H1 (cell line): ENCODE measurements around the gene ROBO4. TPM values are rescaled to one million over a fixed set of nuclear protein-coding genes. Genes with fewer than 3 reads are reported as not detected.

Experiments
- CTCF ChIA-PET: fragments of 300-600 bp; sonication (Branson Sonifier 250); formaldehyde crosslinking; loops from one replicate; lab custom pipeline; 2021; ENCODE audit not compliant: partially characterized antibody; lab: Charles Lee
- POLR2A ChIA-PET: fragments of 300-600 bp; sonication (Branson Sonifier 250); formaldehyde crosslinking; loops from one replicate; lab custom pipeline; 2021; ENCODE audit warnings: inconsistent platforms; ENCODE audit not compliant: partially characterized antibody; lab: Charles Lee
- DNase-seq, 2 experiments: peaks; one replicate each; pipeline versions ENCODE4 v3.0.0 to v3.0.0-alpha.2; 2010 to 2022; ENCODE audit warnings: low spot score in 2 of 2, low read depth in 1 of 2, mixed read lengths in 1 of 2
- FAIRE-seq: peaks from 2 replicates; lab custom pipeline; 2011; peaks lifted over from hg19 to GRCh38; lab: Jason Lieb, UNC
- H2AFZ ChIP-seq: 2 replicates; pipeline ENCODE4 v1.8.1; 2012; ENCODE audit warnings: low read length, inconsistent platforms
- H2AK5ac ChIP-seq: 2 replicates; pipeline ENCODE4 v1.6.1; 2013; ENCODE audit warnings: low read depth, low read length
- H2BK120ac ChIP-seq: replicated peaks from 2 replicates; pipeline ENCODE3; 2013; ENCODE audit warnings: low read depth, low read length, inconsistent platforms
- H2BK12ac ChIP-seq: 2 replicates; pipeline ENCODE4 v1.6.1; 2013; ENCODE audit warnings: low read depth, low read length
- H2BK15ac ChIP-seq: 2 replicates; pipeline ENCODE4 v1.6.1; 2013; ENCODE audit warnings: low read length
- H2BK20ac ChIP-seq: 2 replicates; pipeline ENCODE4 v1.6.1; 2013; ENCODE audit warnings: low read length
- H2BK5ac ChIP-seq: 2 replicates; pipeline ENCODE4 v1.6.1; 2013; ENCODE audit warnings: low read depth, low read length
- H3K14ac ChIP-seq: 2 replicates; pipeline ENCODE4 v1.6.1; 2013; ENCODE audit warnings: inconsistent platforms; ENCODE audit not compliant: insufficient read length
- H3K18ac ChIP-seq: 2 replicates; pipeline ENCODE4 v1.6.1; 2013; ENCODE audit warnings: low read length; ENCODE audit errors: extremely low read depth
- H3K23ac ChIP-seq: 2 replicates; pipeline ENCODE4 v1.6.1; 2013; ENCODE audit warnings: inconsistent platforms; ENCODE audit not compliant: insufficient read length
- H3K23me2 ChIP-seq: 2 replicates; pipeline ENCODE4 v1.6.1; 2013; ENCODE audit warnings: low read depth, low read length
- H3K27ac ChIP-seq: 2 replicates; pipeline ENCODE4 v1.6.1; 2011; ENCODE audit warnings: low read depth, low read length, inconsistent platforms
- H3K27me3 ChIP-seq, 4 experiments: replicated peaks in 1 of 4; 1 replicate in 1 of 4; 2 replicates in 3 of 4; pipeline versions ENCODE4 v1.6.1 to v1.8.1; 2011 to 2013; ENCODE audit warnings: low read length in 3 of 4, mild to moderate bottlenecking in 3 of 4, inconsistent platforms in 2 of 4, mixed read lengths in 2 of 4, moderate library complexity in 1 of 4; ENCODE audit not compliant: control insufficient read depth in 3 of 4, insufficient read depth in 3 of 4; ENCODE audit errors: extremely low read depth in 1 of 4
- H3K36me3 ChIP-seq, 4 experiments: 2 replicates each; pipeline versions ENCODE4 v1.6.1 to v1.8.1; 2011 to 2013; ENCODE audit warnings: mild to moderate bottlenecking in 4 of 4, low read length in 3 of 4, moderate library complexity in 2 of 4, control low read depth in 1 of 4, inconsistent platforms in 1 of 4; ENCODE audit not compliant: insufficient read depth in 4 of 4, control insufficient read depth in 2 of 4
- H3K4ac ChIP-seq: replicated peaks from 2 replicates; pipeline ENCODE3; 2013; ENCODE audit warnings: low read length, low read depth, mixed read lengths, inconsistent platforms; ENCODE audit not compliant: insufficient read length
- H3K4me1 ChIP-seq, 4 experiments: replicated peaks in 1 of 4; 1 replicate in 1 of 4; 2 replicates in 3 of 4; pipeline versions ENCODE4 v1.6.1 to v1.8.1; 2011 to 2013; ENCODE audit warnings: low read length in 3 of 4, inconsistent platforms in 2 of 4, mixed read lengths in 1 of 4; ENCODE audit not compliant: insufficient read depth in 4 of 4, control insufficient read depth in 3 of 4
- H3K4me2 ChIP-seq, 2 experiments: 2 replicates each; pipeline versions ENCODE4 v1.6.1 to v1.8.1; 2011 to 2013; ENCODE audit warnings: low read depth in 2 of 2, low read length in 2 of 2, control low read depth in 1 of 2, inconsistent platforms in 1 of 2, mild to moderate bottlenecking in 1 of 2; ENCODE audit not compliant: insufficient read depth in 1 of 2
- H3K4me3 ChIP-seq, 4 experiments: fragments of 200-600, 300-600 bp in 1 of 4; sonication (generic), shearing (Covaris generic), sonication (Bioruptor Twin) in 1 of 4; 2 replicates each; pipeline versions ENCODE4 v1.5.1 to v1.8.1; 2011 to 2016; ENCODE audit warnings: low read length in 4 of 4, low read depth in 3 of 4, control low read depth in 2 of 4, inconsistent platforms in 2 of 4, mild to moderate bottlenecking in 2 of 4, mixed read lengths in 1 of 4, moderate library complexity in 1 of 4; ENCODE audit not compliant: insufficient read depth in 2 of 4; ENCODE audit errors: extremely low read depth in 1 of 4
- H3K56ac ChIP-seq: replicated peaks from 2 replicates; pipeline ENCODE3; 2013; ENCODE audit warnings: low read depth, mild to moderate bottlenecking, mixed read lengths, low read length, inconsistent platforms; ENCODE audit not compliant: insufficient read length
- H3K79me1 ChIP-seq: 2 replicates; pipeline ENCODE4 v1.6.1; 2013; ENCODE audit warnings: low read depth, low read length, control low read depth
- H3K79me2 ChIP-seq, 2 experiments: 2 replicates each; pipeline versions ENCODE4 v1.6.1 to v1.8.1; 2012 to 2013; ENCODE audit warnings: low read length in 2 of 2, mild to moderate bottlenecking in 2 of 2, inconsistent platforms in 1 of 2; ENCODE audit not compliant: insufficient read depth in 2 of 2, control insufficient read depth in 1 of 2
- H3K9ac ChIP-seq, 4 experiments: replicated peaks in 1 of 4; 1 replicate in 1 of 4; 2 replicates in 3 of 4; pipeline versions ENCODE4 v1.6.1 to v1.8.1; 2011 to 2013; ENCODE audit warnings: low read depth in 3 of 4, low read length in 3 of 4, control low read depth in 2 of 4, mild to moderate bottlenecking in 2 of 4, moderate library complexity in 2 of 4, inconsistent platforms in 1 of 4; ENCODE audit errors: extremely low read depth in 1 of 4
- H3K9me3 ChIP-seq, 2 experiments: 2 replicates each; pipeline versions ENCODE4 v1.6.1 to v1.8.1; 2012 to 2013; ENCODE audit warnings: mild to moderate bottlenecking in 2 of 2, moderate library complexity in 2 of 2, control low read depth in 1 of 2, inconsistent platforms in 1 of 2, low read depth in 1 of 2, low read length in 1 of 2, mixed read lengths in 1 of 2; ENCODE audit not compliant: insufficient read depth in 2 of 2
- H4K20me1 ChIP-seq, 2 experiments: replicated peaks in 1 of 2; 2 replicates each; pipeline versions ENCODE3 to v1.8.1; 2011 to 2013; ENCODE audit warnings: inconsistent platforms in 2 of 2, low read length in 2 of 2, mild to moderate bottlenecking in 1 of 2; ENCODE audit not compliant: insufficient read depth in 2 of 2, control insufficient read depth in 1 of 2
- H4K5ac ChIP-seq: 2 replicates; pipeline ENCODE4 v1.6.1; 2013; ENCODE audit warnings: low read length, low read depth, mixed read lengths, inconsistent platforms; ENCODE audit not compliant: insufficient read length
- H4K8ac ChIP-seq: 2 replicates; pipeline ENCODE4 v1.8.0; 2013; ENCODE audit warnings: mild to moderate bottlenecking, moderate library complexity, low read length, inconsistent platforms; ENCODE audit not compliant: insufficient read depth; ENCODE audit errors: extremely low read depth
- H4K91ac ChIP-seq: replicated peaks from 2 replicates; pipeline ENCODE3; 2013; ENCODE audit warnings: low read length, mixed read lengths, inconsistent platforms; ENCODE audit not compliant: insufficient read length
- CBX8 ChIP-seq: fragments of 300-800, 300-1000 bp; sonication (generic); IDR thresholded peaks from 2 replicates; pipeline ENCODE4 v1.7.1; 2016; ENCODE audit warnings: low read depth, low read length, borderline replicate concordance
- HDAC2 ChIP-seq, 2 experiments: fragments of 300-600 bp in 1 of 2; sonication (generic) in 1 of 2; IDR thresholded peaks; 2 replicates each; pipeline ENCODE4 v1.6.1; 2011 to 2012; ENCODE audit warnings: low read depth in 2 of 2, low read length in 2 of 2, mild to moderate bottlenecking in 2 of 2, moderate library complexity in 2 of 2, borderline replicate concordance in 1 of 2, inconsistent platforms in 1 of 2
- MAX ChIP-seq: IDR thresholded peaks from 2 replicates; pipeline ENCODE4 v1.6.1; 2012; ENCODE audit warnings: inconsistent platforms
- RBBP5 ChIP-seq: IDR thresholded peaks from 2 replicates; pipeline ENCODE4 v1.7.1; 2012; ENCODE audit warnings: low read depth, mild to moderate bottlenecking, inconsistent platforms, low read length, moderate library complexity, borderline replicate concordance
- TBP ChIP-seq: IDR thresholded peaks from 2 replicates; pipeline ENCODE4 v1.6.1; 2011; ENCODE audit warnings: low read depth, low read length, improper control_type of control experiment
- WGBS, 2 experiments: shearing (Covaris generic) in 1 of 2; methylation state at CpG; one replicate each; pipeline versions ENCODE4 v1.1.6 to v1.1.7; 2013 to 2015; ENCODE audit warnings: low lambda C conversion rate in 2 of 2, mixed read lengths in 2 of 2, inconsistent platforms in 1 of 2, low coverage in 1 of 2, missing lambda C conversion rate in 1 of 2; ENCODE audit not compliant: insufficient replicate concordance in 2 of 2, insufficient coverage in 1 of 2, insufficient read length in 1 of 2; ENCODE audit errors: extremely low coverage in 1 of 2, missing lambda C conversion rate in 1 of 2; 5-methylcytosine and 5-hydroxymethylcytosine counted together
- polyA plus RNA-seq, 7 experiments: library from polyadenylated mRNA; depleted of rRNA in 3 of 7; stranded (reverse) in 5 of 7; unstranded in 2 of 7; fragments of >200 nt in 5 of 7; fragments of 200-250 nt in 2 of 7; gene quantifications; 1 replicate in 5 of 7; 2 replicates in 1 of 7; 4 replicates in 1 of 7; pipeline versions ENCODE4 v1.2.1 to v1.2.3, GENCODE V29; 2011 to 2013; ENCODE audit warnings: missing spikeins in 2 of 7, mixed read lengths in 2 of 7
- total RNA-seq: library from RNA; stranded (reverse); fragmentation: NEBNext Ultra II Directional; extraction: Animal tissue kit (Norgen Biotek cat#: 25700); gene quantifications from 2 replicates; pipeline ENCODE4 v1.2.1, GENCODE V29; 2021

The ROBO4 gene
- total and polyA plus RNA-seq, 2 of the 8 experiments (the other 6 are each of a cell fraction or from before 2014, with no cell fraction given): 0.03 TPM; not detected in 1

- Histone ChIP-seq H3K18ac (no peak overlapping the region), H4K20me1 (peaks cover 9 to 27% of the 10 kb centered on the region in 2 experiments), H3K36me3 (peaks cover 0 to 5% (median 0%) of the 10 kb centered on the region in 4 experiments; a peak in 1 of 8 replicates), H3K27me3 (peaks cover 59 to 71% (median 65%) of the 10 kb centered on the region in 4 experiments), H4K8ac (no peak overlapping the region), H2BK120ac (no peak overlapping the region), H2BK5ac (no peak overlapping the region), H3K9me3 (no peaks in the 10 kb centered on the region), H3K4me1 (peaks cover 0 to 21% (median 7%) of the 10 kb centered on the region in 4 experiments; a peak in 6 of 7 replicates), H3K79me2 (no peaks in the 10 kb centered on the region), H3K23ac (no peak overlapping the region), H3K23me2 (peaks cover 2% of the 10 kb centered on the region; the same call in 1 of the 2 replicates), H2AFZ (no peak overlapping the region), H3K4me3 (peak overlapping the region; percentile 11 to 56 (median 24); a peak in 4 of 8 replicates), H3K27ac (no peak overlapping the region), H2BK20ac (no peak overlapping the region), H2BK15ac (no peak overlapping the region), H2BK12ac (no peak overlapping the region), H3K9ac (no peak overlapping the region), H3K4ac (no peak overlapping the region), H2AK5ac (no peak overlapping the region), H4K5ac (no peak overlapping the region), H3K14ac (no peak overlapping the region), H3K79me1 (no peaks in the 10 kb centered on the region), H4K91ac (no peak overlapping the region), H3K56ac (no peak overlapping the region), H3K4me2 (peak overlapping the region; percentile 72 to 74)
- no peak for DNase-seq
- FAIRE-seq: no peak
- 18% methylated on average over 5 of the region's 5 CpGs; no CpG with 5 or more reads in 1 of the 2 experiments for WGBS, 2 experiments
- POLR2A ChIA-PET: interaction anchor here (0.8 to 2.1 kb wide), 4 partner anchors 37 to 78 kb away, joined by 3 to 5 read pairs (median 4); partner anchors contain the start of gene MSANTD2
- TF ChIP-seq MAX: 0 out of 2 replicates have a peak, but pooled peaks have one; percentile 27
- TF ChIP-seq CBX8: peak; percentile 41; the same call in 1 of the 2 replicates
- TF ChIP-seq TBP: no peak
- TF ChIP-seq RBBP5: no peak
- TF ChIP-seq HDAC2 (IDR thresholded peaks at IDR 0.05; ENCODE audit: borderline replicate concordance in 1 of 2, low read depth in 2 of 2, low read length in 2 of 2): no peak
- CTCF ChIA-PET: interaction anchor here (0.7 to 8.3 kb wide), 28 partner anchors 9 to 423 kb away, joined by 3 to 108 read pairs (median 8); partner anchors contain the start of genes MSANTD2, NRGN and ROBO3
These were observed 58.9 kb downstream of the ROBO4 start for GRCh38 chr11:124838805-124839127.
